Calu3 (cell line): ENCODE results near the gene CST3. TPM values are rescaled to one million over a fixed set of nuclear protein-coding genes. Genes with fewer than 3 reads are reported as not detected.

Experiments used
- BruUV-seq: library from RNA; stranded (reverse); fragments of 400-500 nt; replicated peaks from 2 replicates; lab custom pipeline; 2021; lab: Mats Ljungman, UMichigan
- CTCF ChIA-PET: fragments of 300-600 bp; sonication (Branson Sonifier 250); formaldehyde crosslinking; loops from one replicate; lab custom pipeline; 2022; ENCODE audit warnings: antibody characterized with exemption; lab: Charles Lee
- DNase-seq: peaks from one replicate; pipeline ENCODE4 v3.0.0; 2022
- H3K27ac Mint-ChIP-seq: one replicate; pipeline ENCODE4 v1.8.0; 2022; ENCODE audit warnings: mixed read lengths; ENCODE audit not compliant: unreplicated experiment
- H3K27me3 Mint-ChIP-seq: one replicate; pipeline ENCODE4 v1.8.0; 2022; ENCODE audit warnings: mixed read lengths; ENCODE audit not compliant: unreplicated experiment
- H3K36me3 Mint-ChIP-seq: one replicate; pipeline ENCODE4 v1.8.0; 2022; ENCODE audit warnings: mild to moderate bottlenecking, moderate library complexity, mixed read lengths; ENCODE audit not compliant: insufficient read depth, unreplicated experiment
- H3K4me1 Mint-ChIP-seq: one replicate; pipeline ENCODE4 v1.8.0; 2022; ENCODE audit warnings: mild to moderate bottlenecking, low read depth, mixed read lengths; ENCODE audit not compliant: unreplicated experiment
- H3K4me3 Mint-ChIP-seq: one replicate; pipeline ENCODE4 v1.8.0; 2022; ENCODE audit warnings: mild to moderate bottlenecking, low read depth, moderate library complexity, mixed read lengths; ENCODE audit not compliant: unreplicated experiment
- H3K9me3 Mint-ChIP-seq: one replicate; pipeline ENCODE4 v1.8.0; 2022; ENCODE audit warnings: low read depth, mixed read lengths; ENCODE audit not compliant: unreplicated experiment
- intact Hi-C: fragments of 100-400 bp; cut with micrococcal nuclease; formaldehyde crosslinking; loops from one replicate; pipeline ENCODE4 v1.10.0; 2022; ENCODE audit not compliant: unreplicated experiment
- total RNA-seq: library from RNA; stranded (reverse); gene quantifications from 2 replicates; pipeline ENCODE4 v1.2.3, GENCODE V29; 2022
- TF ChIP-seq, protein P1 (sequence below): fragments of 200-600 bp; IDR thresholded peaks from one replicate; pipeline ENCODE4 v1.8.0; 2022; ENCODE audit warnings: antibody characterized with exemption; ENCODE audit not compliant: unreplicated experiment

The CST3 gene
- total RNA-seq, 1 experiment from 2014 or later = 95.7 TPM

DNA sequence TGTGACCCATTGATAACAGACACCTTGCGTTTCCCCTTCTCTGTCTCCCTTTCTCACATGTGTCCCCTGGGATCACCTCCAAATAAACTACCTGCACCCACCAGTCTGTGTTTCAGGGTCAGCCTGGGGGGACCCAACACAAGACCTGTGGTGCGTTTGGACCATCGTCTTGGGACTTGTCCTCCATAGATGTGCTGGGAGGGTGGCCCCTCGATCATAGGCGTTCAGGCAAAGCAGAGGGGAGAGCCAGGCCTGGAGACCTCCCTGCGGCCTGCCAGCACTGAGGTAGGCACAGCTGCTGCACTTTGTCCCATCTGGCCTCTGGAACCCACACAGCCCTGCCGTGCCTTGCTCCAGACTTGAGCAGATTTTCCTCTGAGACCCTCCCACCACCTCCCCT is 50.1 kb downstream of the CST3 start:
- TF ChIP-seq, protein P1, sequence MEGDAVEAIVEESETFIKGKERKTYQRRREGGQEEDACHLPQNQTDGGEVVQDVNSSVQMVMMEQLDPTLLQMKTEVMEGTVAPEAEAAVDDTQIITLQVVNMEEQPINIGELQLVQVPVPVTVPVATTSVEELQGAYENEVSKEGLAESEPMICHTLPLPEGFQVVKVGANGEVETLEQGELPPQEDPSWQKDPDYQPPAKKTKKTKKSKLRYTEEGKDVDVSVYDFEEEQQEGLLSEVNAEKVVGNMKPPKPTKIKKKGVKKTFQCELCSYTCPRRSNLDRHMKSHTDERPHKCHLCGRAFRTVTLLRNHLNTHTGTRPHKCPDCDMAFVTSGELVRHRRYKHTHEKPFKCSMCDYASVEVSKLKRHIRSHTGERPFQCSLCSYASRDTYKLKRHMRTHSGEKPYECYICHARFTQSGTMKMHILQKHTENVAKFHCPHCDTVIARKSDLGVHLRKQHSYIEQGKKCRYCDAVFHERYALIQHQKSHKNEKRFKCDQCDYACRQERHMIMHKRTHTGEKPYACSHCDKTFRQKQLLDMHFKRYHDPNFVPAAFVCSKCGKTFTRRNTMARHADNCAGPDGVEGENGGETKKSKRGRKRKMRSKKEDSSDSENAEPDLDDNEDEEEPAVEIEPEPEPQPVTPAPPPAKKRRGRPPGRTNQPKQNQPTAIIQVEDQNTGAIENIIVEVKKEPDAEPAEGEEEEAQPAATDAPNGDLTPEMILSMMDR = no peak
- peaks cover 18% of the 10 kb centered on the region for H3K4me1 Mint-ChIP-seq
- BruUV-seq = no TSS peak
- H3K36me3 Mint-ChIP-seq = no peaks in the 10 kb centered on the region
- no peaks in the 10 kb centered on the region for H3K27me3 Mint-ChIP-seq
- no peak for DNase-seq
- intact Hi-C loops = no loop called here
- H3K4me3 Mint-ChIP-seq = no peak overlapping the region
- no peak overlapping the region for H3K27ac Mint-ChIP-seq
- H3K9me3 Mint-ChIP-seq = no peaks in the 10 kb centered on the region
- CTCF ChIA-PET = no interaction called here

DNA sequence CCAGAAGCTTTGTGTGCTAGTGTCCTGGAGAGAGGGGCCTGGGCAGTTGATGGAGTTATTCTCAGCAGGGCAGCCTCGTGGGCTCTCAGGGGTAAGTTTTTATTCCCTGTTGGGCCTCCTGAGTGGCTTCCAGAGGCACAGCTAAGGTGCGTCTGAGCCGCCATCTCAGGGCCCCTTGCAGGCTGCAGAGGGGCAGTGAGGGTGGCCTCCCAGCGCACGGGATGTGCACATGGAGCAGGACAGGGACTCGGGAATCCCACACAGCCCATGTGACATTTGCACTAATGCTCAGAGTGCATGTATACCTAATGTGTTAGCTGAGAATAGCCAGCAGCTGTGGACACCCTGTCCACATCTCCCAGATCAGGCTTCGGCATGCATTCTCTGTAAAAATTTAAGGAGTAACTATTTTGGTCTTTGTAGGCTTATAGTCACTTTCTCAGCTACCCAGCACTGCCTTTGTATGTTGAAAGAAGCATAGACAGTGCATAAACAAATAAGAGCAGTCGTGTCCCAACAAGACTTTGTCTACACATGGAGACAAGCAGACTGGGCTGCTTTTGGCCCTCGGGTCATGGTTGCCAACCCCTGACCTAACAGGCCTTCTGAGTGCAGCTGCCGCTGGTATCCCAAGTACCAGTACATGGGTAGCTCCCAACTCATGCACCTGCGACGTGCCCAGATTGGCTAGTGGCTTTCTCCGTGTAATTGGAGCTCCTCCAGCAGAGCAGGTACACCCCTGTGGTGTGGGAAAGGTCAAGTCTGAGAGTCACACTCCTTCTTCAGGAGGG is 50.8 kb downstream of the CST3 start:
- no peak for DNase-seq
- H3K36me3 Mint-ChIP-seq = no peaks in the 10 kb centered on the region
- H3K4me3 Mint-ChIP-seq = no peak overlapping the region
- BruUV-seq = no TSS peak
- CTCF ChIA-PET = no interaction called here
- H3K9me3 Mint-ChIP-seq = no peaks in the 10 kb centered on the region
- intact Hi-C loops = no loop called here
- H3K27me3 Mint-ChIP-seq = no peaks in the 10 kb centered on the region
- peaks cover 18% of the 10 kb centered on the region for H3K4me1 Mint-ChIP-seq
- no peak overlapping the region for H3K27ac Mint-ChIP-seq
- TF ChIP-seq, protein P1 = no peak

DNA sequence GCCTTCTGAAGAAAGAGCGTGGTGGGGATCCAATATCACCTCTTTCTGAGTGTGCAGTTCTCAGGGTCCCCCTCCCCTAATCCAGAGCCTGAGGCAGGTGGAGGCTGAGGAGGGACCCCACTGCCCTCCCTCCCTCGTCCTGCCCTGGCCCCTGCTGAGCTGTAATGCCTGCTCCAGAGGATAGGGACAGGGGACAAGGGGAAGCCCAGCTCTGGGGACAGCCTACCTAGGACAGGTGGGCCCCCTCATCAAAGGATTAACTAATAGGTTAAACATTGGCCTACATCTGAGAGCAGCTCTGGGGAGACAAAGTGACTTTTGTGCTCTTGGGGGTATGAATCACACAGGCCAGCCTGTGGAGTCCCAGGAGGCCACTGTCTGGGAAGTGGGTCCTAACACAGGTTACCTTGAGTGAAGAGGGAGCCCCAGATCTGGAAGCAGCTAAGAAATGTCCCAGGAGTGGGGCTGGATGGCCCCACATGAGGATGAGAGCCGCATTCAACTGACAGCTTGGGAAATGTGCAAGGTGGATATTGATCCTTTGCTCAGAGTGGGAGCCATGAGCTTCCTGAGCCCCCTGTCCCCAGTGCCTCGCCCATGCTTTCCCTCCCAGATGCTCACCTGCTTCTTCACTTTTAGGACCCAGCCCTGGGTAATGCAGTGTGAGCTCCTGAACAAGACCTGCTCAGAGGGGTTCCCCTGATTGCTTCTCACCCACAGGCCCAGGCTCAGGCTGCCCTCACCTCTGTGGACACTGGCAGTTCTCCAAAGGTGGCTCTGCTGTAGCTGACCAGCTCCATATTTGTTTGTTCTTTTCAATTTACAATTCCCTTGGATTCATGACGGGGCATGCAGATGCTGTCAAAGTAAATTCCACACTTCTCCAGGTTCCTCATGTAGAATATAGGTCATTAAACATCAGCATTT is 51.7 kb downstream of the CST3 start:
- CTCF ChIA-PET = no interaction called here
- H3K27me3 Mint-ChIP-seq = no peaks in the 10 kb centered on the region

GRCh38 chr20:23585449-23585807 is 52.3 kb downstream of the CST3 start:
- Mint-ChIP-seq H3K9me3 (no peaks in the 10 kb centered on the region), H3K4me3 (no peak overlapping the region), H3K27ac (no peak overlapping the region), H3K4me1 (peaks cover 18% of the 10 kb centered on the region), H3K27me3 (no peaks in the 10 kb centered on the region), H3K36me3 (no peaks in the 10 kb centered on the region)
- DNase-seq = no peak
- TF ChIP-seq, protein P1 = no peak
- intact Hi-C loops = no loop called here
- no TSS peak for BruUV-seq
- CTCF ChIA-PET = no interaction called here

More for the DNA sequence above, 51.7 kb downstream of the CST3 start:
- Mint-ChIP-seq H3K36me3 (no peaks in the 10 kb centered on the region), H3K27ac (no peak overlapping the region), H3K4me3 (no peak overlapping the region), H3K4me1 (peaks cover 18% of the 10 kb centered on the region), H3K9me3 (no peaks in the 10 kb centered on the region)
- TF ChIP-seq, protein P1 = no peak
- DNase-seq = peak; percentile 11
- intact Hi-C loops = no loop called here
- no TSS peak for BruUV-seq
